Loucy (cell line): ENCODE data around the gene LAMA5.

Source experiments
- H2AFZ ChIP-seq: fragments of 200-600 bp; sonication (generic); 2 replicates; pipeline ENCODE4 v1.6.0; 2016; ENCODE audit warnings: antibody characterized with exemption, mild to moderate bottlenecking, low read length, moderate library complexity
- H3F3A ChIP-seq: fragments of 200-600 bp; 2 replicates; pipeline ENCODE4 v1.6.0; 2016; ENCODE audit warnings: antibody characterized with exemption, low read depth, mild to moderate bottlenecking
- H3K27me3 ChIP-seq: fragments of 200-600 bp; sonication (generic); 2 replicates; pipeline ENCODE4 v1.6.1; 2014; ENCODE audit warnings: low read length, mild to moderate bottlenecking; ENCODE audit not compliant: insufficient read depth, poor library complexity, severe bottlenecking
- H3K36me3 ChIP-seq: fragments of 200-600 bp; sonication (generic); 2 replicates; pipeline ENCODE4 v1.6.1; 2016; ENCODE audit warnings: low read length; ENCODE audit not compliant: insufficient read depth
- H3K4me1 ChIP-seq: fragments of 200-600 bp; sonication (generic); 2 replicates; pipeline ENCODE4 v1.5.1; 2014; ENCODE audit warnings: low read length, mild to moderate bottlenecking; ENCODE audit not compliant: insufficient read depth, poor library complexity, severe bottlenecking
- H3K4me2 ChIP-seq: fragments of 200-600 bp; sonication (generic); 2 replicates; pipeline ENCODE4 v1.6.0; 2014; ENCODE audit warnings: antibody characterized with exemption, low read length, low read depth, mild to moderate bottlenecking; ENCODE audit not compliant: poor library complexity, severe bottlenecking
- H3K4me3 ChIP-seq: fragments of 200-600 bp; sonication (generic); 2 replicates; pipeline ENCODE4 v1.5.1; 2014; ENCODE audit warnings: low read length, mild to moderate bottlenecking, mixed read lengths; ENCODE audit not compliant: poor library complexity, severe bottlenecking
- H3K79me2 ChIP-seq: fragments of 200-600 bp; sonication (generic); 2 replicates; pipeline ENCODE4 v1.6.1; 2014; ENCODE audit warnings: low read length; ENCODE audit not compliant: insufficient read depth
- H3K9ac ChIP-seq: fragments of 200-600 bp; sonication (generic); 2 replicates; pipeline ENCODE4 v1.6.0; 2014; ENCODE audit warnings: mild to moderate bottlenecking, low read depth, low read length, moderate library complexity; ENCODE audit not compliant: poor library complexity, severe bottlenecking
- H3K9me2 ChIP-seq: fragments of 200-600 bp; sonication (generic); replicated peaks from 2 replicates; pipeline ENCODE4 v1.6.1; 2016; ENCODE audit warnings: low read depth, low read length, mixed read lengths
- H3K9me3 ChIP-seq: fragments of 200-600 bp; sonication (generic); 2 replicates; pipeline ENCODE4 v1.6.1; 2014; ENCODE audit warnings: mild to moderate bottlenecking, antibody characterized with exemption, low read length, low read depth; ENCODE audit not compliant: insufficient read depth
- H4K20me1 ChIP-seq: fragments of 200-600 bp; sonication (generic); 2 replicates; pipeline ENCODE4 v1.6.0; 2014; ENCODE audit warnings: antibody characterized with exemption, low read length, mild to moderate bottlenecking; ENCODE audit not compliant: insufficient read depth, poor library complexity, severe bottlenecking
- EZH2phosphoT487 ChIP-seq: fragments of 200-600 bp; IDR thresholded peaks from 2 replicates; pipeline ENCODE4 v1.6.1; 2018; ENCODE audit warnings: antibody characterized with exemption, mild to moderate bottlenecking, moderate library complexity, borderline replicate concordance
- TF ChIP-seq, protein P1 (sequence below): fragments of 200-600 bp; sonication (generic); conservative IDR thresholded peaks from 2 replicates; pipeline ENCODE4 v1.5.1; 2014; ENCODE audit warnings: mild to moderate bottlenecking, antibody characterized with exemption, low read length

The LAMA5 gene

DNA sequence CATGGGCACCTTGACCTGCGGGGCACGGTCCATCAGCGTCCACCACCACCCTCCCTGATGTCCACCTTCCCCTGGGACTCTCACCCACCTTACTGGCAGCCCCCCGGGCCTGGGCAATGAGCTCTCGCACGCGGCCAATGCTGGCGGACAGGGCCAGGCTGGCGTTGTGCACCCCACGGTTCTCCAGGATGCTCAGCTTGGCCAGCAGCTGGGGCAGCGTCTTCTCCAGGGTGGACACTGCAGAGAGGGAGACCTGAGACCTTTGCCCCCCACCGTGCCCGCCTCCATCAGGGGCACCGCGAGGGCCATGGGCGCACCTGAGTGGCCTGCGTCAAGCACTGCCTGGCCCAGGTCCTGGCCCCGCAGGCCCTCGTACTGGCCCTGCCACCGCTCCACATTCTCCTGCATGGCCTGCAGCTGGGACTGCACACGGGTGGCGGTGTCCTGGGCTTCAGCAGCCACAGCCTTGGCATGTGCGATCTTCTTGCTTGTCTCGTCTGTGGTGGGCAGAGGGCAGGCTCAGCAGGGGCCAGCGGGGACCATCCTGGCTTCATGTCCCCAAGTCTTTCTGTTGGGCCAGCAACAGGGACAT is 52.3 kb downstream of the LAMA5 start:
- TF ChIP-seq, protein P1, sequence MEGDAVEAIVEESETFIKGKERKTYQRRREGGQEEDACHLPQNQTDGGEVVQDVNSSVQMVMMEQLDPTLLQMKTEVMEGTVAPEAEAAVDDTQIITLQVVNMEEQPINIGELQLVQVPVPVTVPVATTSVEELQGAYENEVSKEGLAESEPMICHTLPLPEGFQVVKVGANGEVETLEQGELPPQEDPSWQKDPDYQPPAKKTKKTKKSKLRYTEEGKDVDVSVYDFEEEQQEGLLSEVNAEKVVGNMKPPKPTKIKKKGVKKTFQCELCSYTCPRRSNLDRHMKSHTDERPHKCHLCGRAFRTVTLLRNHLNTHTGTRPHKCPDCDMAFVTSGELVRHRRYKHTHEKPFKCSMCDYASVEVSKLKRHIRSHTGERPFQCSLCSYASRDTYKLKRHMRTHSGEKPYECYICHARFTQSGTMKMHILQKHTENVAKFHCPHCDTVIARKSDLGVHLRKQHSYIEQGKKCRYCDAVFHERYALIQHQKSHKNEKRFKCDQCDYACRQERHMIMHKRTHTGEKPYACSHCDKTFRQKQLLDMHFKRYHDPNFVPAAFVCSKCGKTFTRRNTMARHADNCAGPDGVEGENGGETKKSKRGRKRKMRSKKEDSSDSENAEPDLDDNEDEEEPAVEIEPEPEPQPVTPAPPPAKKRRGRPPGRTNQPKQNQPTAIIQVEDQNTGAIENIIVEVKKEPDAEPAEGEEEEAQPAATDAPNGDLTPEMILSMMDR, result no peak
- TF ChIP-seq EZH2phosphoT487, result no peak
- Histone ChIP-seq H3F3A (no peaks in the 10 kb centered on the region), H3K4me2 (no peak overlapping the region), H4K20me1 (no peaks in the 10 kb centered on the region), H3K27me3 (no peaks in the 10 kb centered on the region), H3K9me2 (no peaks in the 10 kb centered on the region), H3K4me3 (no peak overlapping the region), H3K9me3 (no peaks in the 10 kb centered on the region), H3K36me3 (no peaks in the 10 kb centered on the region), H3K79me2 (no peaks in the 10 kb centered on the region), H3K9ac (no peak overlapping the region), H2AFZ (no peak overlapping the region), H3K4me1 (no peaks in the 10 kb centered on the region)

DNA sequence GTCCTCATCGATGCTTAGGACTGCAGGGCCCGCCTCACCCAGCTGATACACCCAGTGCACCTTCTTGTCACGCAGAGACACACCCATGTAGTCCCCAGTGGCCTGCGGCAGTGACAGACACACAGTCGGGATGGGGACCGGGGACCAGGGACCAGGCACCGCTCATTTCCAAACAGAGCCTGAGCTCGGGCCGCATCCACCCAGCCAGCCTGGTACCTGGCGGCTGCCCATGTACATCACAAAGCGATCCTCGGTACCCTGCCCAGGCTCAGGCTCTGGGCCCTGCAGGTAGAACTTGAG is 52.8 kb downstream of the LAMA5 start:
- no peak overlapping the region for H3K4me2 ChIP-seq
- H3K9ac ChIP-seq, result no peak overlapping the region
- H3K27me3 ChIP-seq, result no peaks in the 10 kb centered on the region
- no peaks in the 10 kb centered on the region for H3F3A ChIP-seq
- H3K4me3 ChIP-seq, result no peak overlapping the region
- H3K9me3 ChIP-seq, result no peaks in the 10 kb centered on the region
- H3K4me1 ChIP-seq, result no peaks in the 10 kb centered on the region
- no peaks in the 10 kb centered on the region for H3K79me2 ChIP-seq
- H3K9me2 ChIP-seq, result no peaks in the 10 kb centered on the region
- H4K20me1 ChIP-seq, result no peaks in the 10 kb centered on the region
- no peaks in the 10 kb centered on the region for H3K36me3 ChIP-seq
- TF ChIP-seq, protein P1, result no peak
- TF ChIP-seq EZH2phosphoT487, result no peak
- H2AFZ ChIP-seq, result no peak overlapping the region

DNA sequence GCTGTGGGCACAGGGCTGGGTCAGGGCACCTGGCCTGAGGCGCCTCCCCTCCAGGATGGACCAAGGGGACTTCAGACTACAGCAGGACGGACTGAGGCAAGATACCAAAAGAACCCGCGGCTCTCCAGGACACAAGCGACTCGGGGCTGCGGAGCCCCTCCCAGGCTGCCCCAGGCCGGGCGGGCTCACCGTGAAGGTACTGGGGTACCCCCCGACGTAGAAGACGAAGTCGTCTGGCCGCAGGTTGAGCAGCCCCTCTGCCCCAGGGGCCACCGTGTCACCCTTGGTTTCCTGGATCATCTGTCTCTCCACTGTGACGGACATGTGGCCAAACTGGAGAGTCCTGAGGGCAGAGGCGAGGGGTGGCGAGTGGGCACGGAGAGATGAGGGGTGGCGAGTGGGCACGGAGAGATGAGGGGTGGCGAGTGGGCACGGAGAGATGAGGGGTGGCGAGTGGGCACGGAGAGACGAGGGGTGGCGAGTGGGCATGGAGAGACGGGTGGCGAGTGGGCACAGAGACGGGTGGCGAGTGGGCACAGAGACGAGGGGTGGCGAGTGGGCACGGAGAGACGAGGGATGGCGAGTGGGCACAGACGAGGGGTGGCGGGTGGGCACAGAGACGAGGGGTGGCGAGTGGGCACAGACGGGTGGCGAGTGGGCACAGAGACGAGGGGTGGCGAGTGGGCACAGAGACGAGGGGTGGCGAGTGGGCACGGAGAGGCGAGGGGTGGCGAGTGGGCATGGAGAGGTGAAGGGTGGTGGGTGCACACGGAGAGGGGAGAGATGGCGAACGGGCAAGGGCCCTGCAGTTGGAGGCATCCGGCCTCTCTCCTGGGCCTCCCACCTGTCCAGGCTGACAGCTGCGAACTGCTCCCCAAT is 53.4 kb downstream of the LAMA5 start:
- Histone ChIP-seq H4K20me1 (no peaks in the 10 kb centered on the region), H3K36me3 (peaks cover 5% of the 10 kb centered on the region; the same call in 1 of the 2 replicates)

More for the DNA sequence above, 53.4 kb downstream of the LAMA5 start:
- Histone ChIP-seq H3F3A (no peaks in the 10 kb centered on the region), H2AFZ (no peak overlapping the region), H3K4me2 (no peak overlapping the region), H3K27me3 (no peaks in the 10 kb centered on the region), H3K9ac (no peak overlapping the region), H3K9me2 (no peaks in the 10 kb centered on the region), H3K79me2 (no peaks in the 10 kb centered on the region), H3K4me3 (no peak overlapping the region), H3K4me1 (no peaks in the 10 kb centered on the region), H3K9me3 (no peaks in the 10 kb centered on the region)
- TF ChIP-seq, protein P1, result no peak
- TF ChIP-seq EZH2phosphoT487, result no peak
